NCI-H510A (cell line): ENCODE data around the gene KDM2B.
"Not testable (repeated sequence)": the region's sequence is repeated elsewhere in the genome, so short reads cannot be mapped to it uniquely, and the experiment has no call there.

ENCODE experiments used
- DNase-seq: peaks from one replicate; lab custom pipeline; 2025; lab: John Stamatoyannopoulos, UW

The KDM2B gene

DNA sequence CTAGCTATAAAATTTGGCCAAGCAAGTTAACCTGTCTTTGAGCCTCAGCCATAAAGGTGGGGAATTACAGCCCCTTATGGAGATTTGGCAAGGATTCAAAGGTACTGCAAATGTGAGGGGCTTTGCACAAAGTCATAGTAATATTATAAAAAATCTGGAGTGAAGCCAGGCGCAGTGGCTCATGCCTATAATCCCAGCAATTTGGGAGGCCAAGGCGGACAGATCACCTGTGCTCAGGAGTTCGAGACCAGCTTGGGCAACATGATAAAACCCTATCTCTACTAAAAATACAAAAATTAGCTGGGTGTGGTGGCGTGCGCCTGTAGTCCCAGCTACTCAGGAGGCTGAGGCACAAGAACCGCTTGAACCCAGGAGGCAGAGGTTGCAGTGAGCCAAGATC is 4.1 kb upstream of the KDM2B start:
- not testable (repeated sequence) for DNase-seq

- not testable (repeated sequence) for DNase-seq
Measured at GRCh38 chr12:121583334-121583661, 2.5 kb upstream of the KDM2B start.

GRCh38 chr12:121582583-121583333 is 1.9 kb upstream of the KDM2B start:
- DNase-seq, result no peak

DNA sequence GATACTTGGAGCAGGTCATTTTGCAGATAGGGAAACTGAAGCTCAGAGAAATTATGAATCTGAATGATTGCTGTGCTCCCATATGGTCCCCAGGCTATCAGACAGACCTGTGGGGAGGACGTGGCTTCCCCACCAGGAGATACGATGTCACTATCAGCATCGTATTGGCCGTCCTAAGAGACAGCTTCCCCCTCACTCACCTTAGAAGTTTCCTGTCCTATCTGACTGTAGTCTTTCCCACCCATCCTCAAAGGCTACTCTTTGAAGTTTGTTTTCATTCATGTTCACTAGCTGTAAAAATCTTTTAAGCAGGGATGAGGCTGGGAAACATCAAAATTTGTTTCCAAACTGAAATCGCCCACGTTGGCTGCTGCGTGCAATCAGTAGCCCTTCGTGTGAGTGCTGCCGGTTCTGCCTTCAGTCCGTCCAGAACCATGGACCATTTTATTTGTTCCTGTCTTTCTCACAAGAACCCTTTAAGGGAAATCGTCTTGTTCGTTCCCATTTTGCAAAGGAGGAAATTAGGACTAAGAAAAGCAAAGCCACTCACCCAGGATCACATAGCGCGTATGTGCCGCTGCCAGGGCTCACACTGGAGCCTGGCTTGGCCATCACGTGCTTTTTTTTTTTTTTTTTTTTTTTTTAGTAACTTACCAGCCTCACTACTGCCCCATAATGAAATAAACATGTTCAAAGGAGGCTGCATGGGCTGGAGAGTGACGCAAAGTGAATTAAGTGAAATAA is 1.0 kb upstream of the KDM2B start:
- DNase-seq, result no peak

GRCh38 chr12:121579981-121580868 is 598 bp downstream of the KDM2B start:
- peak; percentile 84 for DNase-seq

DNA sequence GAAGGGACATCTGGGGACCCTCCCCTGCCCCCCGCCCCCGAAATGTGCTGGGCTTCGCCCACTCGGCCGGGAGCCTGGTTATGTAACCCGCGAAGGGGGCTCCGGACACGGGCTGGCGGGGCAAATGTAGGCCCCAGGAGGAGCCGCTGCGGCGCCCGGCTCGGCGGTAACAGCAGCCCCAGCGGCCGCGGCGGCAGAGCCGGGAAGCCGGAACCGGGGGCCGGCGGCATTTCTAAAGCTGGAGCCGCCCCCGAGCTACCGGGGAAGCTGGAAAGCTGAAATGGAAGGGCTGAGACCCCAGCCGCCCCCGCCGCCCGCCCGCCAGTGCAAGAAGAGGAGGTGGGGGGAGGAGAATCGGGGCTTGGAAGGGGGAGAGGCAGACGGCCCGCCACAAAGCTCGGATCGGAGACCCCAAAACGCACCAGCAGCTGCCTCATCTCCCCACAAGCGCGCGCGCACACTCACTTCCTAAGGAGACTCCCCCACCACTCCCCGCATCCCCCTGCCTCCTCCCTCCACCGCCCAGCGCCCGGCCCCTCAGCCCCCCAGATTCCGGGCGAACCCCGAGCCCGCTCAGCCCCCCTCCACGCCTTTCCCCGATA is 1.5 kb downstream of the KDM2B start:
- no peak for DNase-seq

- DNase-seq, result no peak
Measured at GRCh38 chr12:121578230-121579189, 2.3 kb downstream of the KDM2B start.

DNA sequence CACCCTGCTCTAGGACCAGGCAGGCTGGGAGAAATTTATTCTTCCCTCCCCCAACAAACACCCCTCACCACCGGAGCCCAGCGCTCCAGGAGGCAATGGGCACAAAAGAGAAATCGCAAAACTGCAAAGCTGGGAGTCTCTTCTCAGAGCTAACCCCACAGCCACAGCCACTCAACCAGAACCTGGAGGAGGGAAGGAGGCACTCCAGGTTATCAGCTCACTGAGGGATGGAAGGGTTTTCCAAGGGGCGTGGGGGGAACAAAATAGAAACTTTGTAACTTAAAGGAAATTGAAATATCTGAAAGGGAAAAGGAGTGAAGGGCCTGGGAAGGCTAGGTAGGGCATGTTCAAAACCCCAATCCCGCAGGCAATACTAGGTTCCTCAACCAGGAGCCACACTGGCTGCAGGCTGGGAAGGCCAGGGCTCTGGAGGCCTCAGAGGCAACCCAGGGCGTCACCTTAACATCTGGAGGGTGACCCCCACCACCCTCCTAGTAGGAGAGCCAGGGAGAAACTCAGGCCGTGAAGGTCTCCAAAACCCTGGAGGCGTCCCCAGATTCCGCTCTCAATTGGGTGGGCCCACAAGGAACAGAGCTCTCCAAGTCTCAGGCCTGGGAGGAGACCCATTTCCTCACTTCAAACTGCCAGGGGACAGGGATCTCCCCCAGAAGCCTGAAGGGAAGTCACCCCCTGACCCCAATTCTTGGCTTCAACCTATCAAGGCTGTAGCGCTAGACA is 3.2 kb downstream of the KDM2B start:
- DNase-seq, result no peak

DNA sequence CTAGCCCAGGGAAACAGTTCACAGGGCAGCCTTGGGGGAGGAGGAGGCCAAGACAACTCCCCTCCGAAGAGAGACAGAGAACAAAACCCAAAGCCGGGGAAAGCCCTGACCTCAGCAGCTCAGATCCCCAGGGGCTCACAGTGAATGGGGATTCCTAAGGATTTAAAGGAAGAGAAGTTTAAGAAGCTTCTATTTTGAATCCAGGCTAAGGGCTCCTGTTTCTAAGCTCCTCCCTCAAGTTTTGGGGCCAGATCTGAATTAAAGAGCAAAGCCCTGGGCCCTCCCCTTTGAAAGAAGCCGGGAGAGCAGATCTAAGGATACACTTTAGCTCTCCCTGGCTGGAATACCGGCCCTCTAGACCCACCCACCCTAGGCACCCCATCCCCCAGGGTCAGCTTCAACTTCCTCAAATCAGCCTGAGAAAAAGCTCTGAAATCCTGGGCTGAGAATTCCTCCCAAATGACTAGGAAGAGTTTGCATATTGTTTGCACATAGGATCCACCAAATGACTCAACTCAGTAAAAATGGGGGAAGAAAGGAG is 3.9 kb downstream of the KDM2B start:
- no peak for DNase-seq

DNA sequence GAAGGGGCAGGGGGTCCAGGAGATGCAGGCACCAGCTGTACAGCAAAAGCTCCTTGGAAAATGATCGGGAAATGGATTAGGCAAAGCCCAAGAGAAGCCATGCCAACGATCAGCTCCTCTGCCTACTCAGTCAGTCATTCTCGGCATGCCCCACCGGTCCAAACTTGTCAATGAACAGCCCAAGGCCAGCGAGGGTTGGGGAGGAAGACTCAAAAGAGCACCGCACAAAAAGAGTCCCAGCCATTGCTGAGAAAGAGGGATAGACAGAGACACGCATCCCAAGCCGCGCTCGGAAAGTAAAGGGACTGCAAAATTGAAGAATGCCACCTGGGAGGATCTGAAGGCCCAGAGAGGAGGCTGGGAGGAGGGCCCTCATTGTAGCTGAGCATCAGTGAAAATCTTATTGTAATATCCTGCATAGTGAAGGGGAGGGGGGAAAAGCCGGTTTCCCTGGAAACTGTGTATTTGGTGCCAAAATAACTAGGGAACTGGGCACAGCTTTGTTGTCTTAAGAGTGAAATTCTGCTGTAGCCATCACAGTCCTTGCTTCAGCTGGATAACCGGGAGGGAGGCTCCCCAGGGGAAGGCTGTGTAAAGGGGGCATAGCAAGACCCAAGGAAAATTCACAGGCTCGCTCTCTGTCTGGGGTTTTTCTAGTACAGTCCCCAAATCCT is 4.7 kb downstream of the KDM2B start:
- DNase-seq, result no peak

DNA sequence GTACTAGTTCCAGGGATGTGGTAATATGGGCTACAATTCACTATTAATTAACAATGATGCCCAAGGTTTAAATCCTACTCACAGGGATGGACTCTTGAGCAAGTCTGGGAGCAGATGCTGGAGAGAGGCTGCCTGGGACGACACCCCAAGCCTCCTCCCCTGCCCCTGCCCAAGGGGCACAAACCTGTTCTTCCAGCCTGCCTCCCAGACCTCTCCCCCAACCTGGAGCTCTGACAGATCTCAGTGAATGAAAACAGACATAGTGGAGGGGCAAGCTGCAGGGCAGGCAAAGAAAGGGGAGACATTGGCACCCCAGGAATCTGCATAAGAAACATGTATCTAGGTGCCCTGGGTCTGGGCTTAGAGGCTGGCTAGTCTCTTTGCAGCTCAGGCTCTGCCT is 5.8 kb downstream of the KDM2B start:
- DNase-seq, result no peak

DNA sequence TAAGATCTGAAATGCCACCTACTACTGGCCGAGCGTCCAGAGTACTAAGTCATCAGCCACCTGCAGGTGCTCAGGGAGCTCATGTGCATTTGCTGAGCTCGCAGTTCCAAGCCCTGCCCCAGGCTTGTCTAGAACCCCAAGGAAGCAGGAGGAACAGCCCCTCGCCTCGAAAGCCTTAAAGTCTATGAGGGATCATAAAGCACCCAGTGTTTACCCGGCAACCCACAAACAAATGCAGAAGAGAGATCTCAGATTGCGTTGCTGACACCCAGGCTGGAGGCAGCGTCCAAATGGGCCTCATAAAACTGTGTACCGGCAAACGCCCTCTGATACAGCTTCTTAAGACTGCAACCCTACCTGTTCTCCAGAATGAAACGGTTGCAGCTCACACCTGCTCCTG is 6.8 kb downstream of the KDM2B start:
- no peak for DNase-seq

GRCh38 chr12:121571920-121572319 is 8.9 kb downstream of the KDM2B start:
- no peak for DNase-seq

DNA sequence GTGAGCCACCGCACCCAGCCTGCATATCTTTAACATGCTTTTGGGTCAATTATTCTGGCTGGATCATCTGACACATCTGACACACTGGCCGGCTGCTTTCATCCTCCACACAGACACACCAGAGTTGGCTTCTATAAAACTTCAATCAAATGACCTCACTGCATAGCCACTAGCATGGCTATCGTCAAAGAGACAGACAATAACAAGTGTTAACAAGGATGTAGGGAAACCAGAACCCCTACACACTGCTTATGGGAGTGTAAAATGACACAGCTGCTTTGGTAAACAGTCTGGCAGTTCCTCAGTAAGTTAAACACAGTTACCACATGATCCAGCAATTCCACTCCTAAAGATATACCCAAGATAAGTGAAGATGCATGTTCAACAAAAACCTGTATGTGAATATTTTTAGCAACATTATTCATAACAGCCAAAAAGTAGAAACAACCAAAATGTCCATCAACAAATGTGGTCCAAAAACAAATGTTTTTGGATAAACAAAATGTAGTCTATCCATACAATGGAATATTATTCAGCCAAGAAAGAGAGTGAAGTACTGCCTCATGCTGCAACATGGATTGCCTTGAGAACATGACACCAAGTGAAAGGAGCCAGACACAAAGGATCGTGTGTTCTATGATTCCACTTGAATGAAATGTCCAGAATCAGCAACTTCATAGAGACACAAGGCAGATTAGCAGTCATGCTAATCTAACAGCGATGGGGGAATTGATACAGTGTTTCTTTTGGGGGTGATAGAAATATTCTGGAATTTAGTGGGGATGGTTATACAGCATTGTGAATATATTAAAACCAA is 10.1 kb downstream of the KDM2B start:
- DNase-seq, result no peak

- DNase-seq, result no peak
Measured at GRCh38 chr12:121568971-121569751, 11.7 kb downstream of the KDM2B start.

GRCh38 chr12:121568518-121568917 is 12.3 kb downstream of the KDM2B start:
- DNase-seq, result no peak

GRCh38 chr12:121565076-121565475 is 15.7 kb downstream of the KDM2B start:
- DNase-seq, result no peak

DNA sequence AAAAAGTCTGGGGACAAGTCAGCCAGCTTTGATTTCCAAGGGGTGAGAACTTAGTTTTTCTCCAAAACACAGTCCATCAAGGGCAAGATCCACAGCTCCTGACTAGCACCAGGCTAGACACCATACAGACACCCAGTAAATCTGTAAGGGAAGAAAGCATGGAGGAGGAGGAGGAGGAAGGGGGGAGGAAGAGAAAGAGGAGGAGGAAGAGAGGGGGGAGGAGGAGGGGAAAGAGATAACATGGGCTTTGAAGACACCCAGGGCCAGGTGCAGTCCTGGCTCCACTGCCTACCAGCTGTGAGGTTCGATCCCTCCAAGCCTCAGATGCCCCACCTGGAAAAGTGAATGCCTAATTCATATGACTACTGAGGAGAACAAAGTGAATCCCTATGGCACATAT is 18.3 kb downstream of the KDM2B start:
- DNase-seq, result no peak
